ENCODE results near the gene MPZL1.

GRCh38 chr1:167714439-167715156, 7.2 kb upstream of the MPZL1 start:
- TF ChIP-seq CTCF (IDR thresholded peaks at IDR 0.05) (no peak), POLR2A (IDR thresholded peaks at IDR 0.05) (no peak)

Measured in breast epithelium (tissue), 3 donors.